ENCODE results near the gene CMKLR1.

DNA sequence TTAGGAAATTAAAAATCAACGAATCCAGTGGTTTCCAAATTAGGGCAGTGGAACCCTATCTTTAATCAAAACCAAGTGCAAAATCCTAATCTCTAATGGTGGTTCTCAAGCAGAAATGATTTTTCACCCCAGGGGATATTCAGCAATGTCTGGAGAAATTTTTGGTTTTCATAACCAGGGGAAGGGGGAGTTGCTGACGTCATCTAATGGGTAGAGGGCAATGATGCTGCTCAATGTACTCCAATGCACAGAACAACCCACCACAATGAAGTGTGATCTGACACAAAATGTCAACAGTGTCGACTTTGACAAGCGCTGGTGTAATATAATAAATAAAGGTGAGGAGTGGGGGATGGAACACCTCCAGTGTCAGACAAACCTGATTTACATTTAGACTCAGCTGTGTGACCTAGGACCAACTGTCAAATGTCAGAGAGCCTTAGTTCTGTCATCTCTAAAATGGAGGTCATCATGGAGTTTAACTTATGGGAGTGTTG, 81.5 kb downstream of the CMKLR1 start:
- TF ChIP-seq, protein P1, sequence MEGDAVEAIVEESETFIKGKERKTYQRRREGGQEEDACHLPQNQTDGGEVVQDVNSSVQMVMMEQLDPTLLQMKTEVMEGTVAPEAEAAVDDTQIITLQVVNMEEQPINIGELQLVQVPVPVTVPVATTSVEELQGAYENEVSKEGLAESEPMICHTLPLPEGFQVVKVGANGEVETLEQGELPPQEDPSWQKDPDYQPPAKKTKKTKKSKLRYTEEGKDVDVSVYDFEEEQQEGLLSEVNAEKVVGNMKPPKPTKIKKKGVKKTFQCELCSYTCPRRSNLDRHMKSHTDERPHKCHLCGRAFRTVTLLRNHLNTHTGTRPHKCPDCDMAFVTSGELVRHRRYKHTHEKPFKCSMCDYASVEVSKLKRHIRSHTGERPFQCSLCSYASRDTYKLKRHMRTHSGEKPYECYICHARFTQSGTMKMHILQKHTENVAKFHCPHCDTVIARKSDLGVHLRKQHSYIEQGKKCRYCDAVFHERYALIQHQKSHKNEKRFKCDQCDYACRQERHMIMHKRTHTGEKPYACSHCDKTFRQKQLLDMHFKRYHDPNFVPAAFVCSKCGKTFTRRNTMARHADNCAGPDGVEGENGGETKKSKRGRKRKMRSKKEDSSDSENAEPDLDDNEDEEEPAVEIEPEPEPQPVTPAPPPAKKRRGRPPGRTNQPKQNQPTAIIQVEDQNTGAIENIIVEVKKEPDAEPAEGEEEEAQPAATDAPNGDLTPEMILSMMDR (IDR thresholded peaks at IDR 0.05; ENCODE audit: low read length) = no peak
- TF ChIP-seq EZH2phosphoT487 (IDR thresholded peaks at IDR 0.05; ENCODE audit: low read length) = no peak

Data from MM.1S (cell line).